SK-N-SH treated with all-trans-retinoic acid at 6 μM for 48 hours (cell line): ENCODE results near the gene SLC35E3.

Experiments used
- ATAC-seq: fragments of 200-7000 bp; cut with Tn5 transposase; 3 replicates; pipeline ENCODE4 v1.9.1; 2020; ENCODE audit warnings: mild to moderate bottlenecking, moderate library complexity
- ARNTL ChIP-seq: fragments of 450-650 bp; formaldehyde crosslinking; IDR thresholded peaks from 2 replicates; pipeline ENCODE4 v1.5.0; 2020; ENCODE audit warnings: low read depth, mild to moderate bottlenecking, moderate library complexity, borderline replicate concordance
- BACH2 ChIP-seq: fragments of 250-450 bp; sonication (Bioruptor Pico); IDR thresholded peaks from 2 replicates; pipeline ENCODE4 v1.9.0; 2021; ENCODE audit warnings: mild to moderate bottlenecking, borderline replicate concordance
- CREB5 ChIP-seq: fragments of 250-450 bp; sonication (Bioruptor Pico); IDR thresholded peaks from 2 replicates; pipeline ENCODE4 v1.5.1; 2020; ENCODE audit warnings: low read depth, mild to moderate bottlenecking, moderate library complexity
- CSDC2 ChIP-seq: fragments of 250-450 bp; sonication (Bioruptor Pico); IDR thresholded peaks from 2 replicates; pipeline ENCODE4 v1.5.0; 2020; ENCODE audit warnings: mild to moderate bottlenecking, moderate library complexity
- ESRRG ChIP-seq: fragments of 250-450 bp; sonication (Bioruptor Pico); IDR thresholded peaks from 2 replicates; pipeline ENCODE4 v1.6.1; 2021; ENCODE audit warnings: mild to moderate bottlenecking
- GLIS3 ChIP-seq: fragments of 250-450 bp; sonication (Bioruptor Pico); IDR thresholded peaks from 2 replicates; pipeline ENCODE4 v1.5.0; 2020; ENCODE audit warnings: mild to moderate bottlenecking, moderate library complexity
- ISL1 ChIP-seq: fragments of 250-450 bp; sonication (Bioruptor Pico); IDR thresholded peaks from 2 replicates; pipeline ENCODE4 v2.1.2; 2022; ENCODE audit warnings: mild to moderate bottlenecking, moderate library complexity
- OSR1 ChIP-seq: fragments of 250-450 bp; sonication (Bioruptor Pico); IDR thresholded peaks from 2 replicates; pipeline ENCODE4 v1.8.0; 2022; ENCODE audit warnings: moderate library complexity, mild to moderate bottlenecking, inconsistent platforms
- PATZ1 ChIP-seq: fragments of 250-450 bp; sonication (Bioruptor Pico); IDR thresholded peaks from 2 replicates; pipeline ENCODE4 v1.8.0; 2020; ENCODE audit warnings: mild to moderate bottlenecking, moderate library complexity, borderline replicate concordance
- PPARA ChIP-seq: fragments of 250-450 bp; sonication (Bioruptor Pico); IDR thresholded peaks from 2 replicates; pipeline ENCODE4 v1.5.0; 2020; ENCODE audit warnings: mild to moderate bottlenecking, borderline replicate concordance
- RARB ChIP-seq: fragments of 250-450 bp; sonication (Bioruptor Pico); IDR thresholded peaks from 2 replicates; pipeline ENCODE4 v1.8.0; 2021; ENCODE audit warnings: mild to moderate bottlenecking, moderate library complexity
- SNAI2 ChIP-seq: fragments of 250-450 bp; sonication (Bioruptor Pico); IDR thresholded peaks from 2 replicates; pipeline ENCODE4 v1.5.0; 2020; ENCODE audit warnings: mild to moderate bottlenecking, moderate library complexity
- TCF4 ChIP-seq: fragments of 250-450 bp; sonication (Bioruptor Pico); IDR thresholded peaks from 2 replicates; pipeline ENCODE4 v1.8.0; 2021; ENCODE audit warnings: mild to moderate bottlenecking, moderate library complexity, borderline replicate concordance
- TOX ChIP-seq: fragments of 250-450 bp; sonication (Bioruptor Pico); IDR thresholded peaks from 2 replicates; pipeline ENCODE4 v1.8.0; 2021; ENCODE audit warnings: mild to moderate bottlenecking, moderate library complexity, borderline replicate concordance
- ZC3H10 ChIP-seq: fragments of 250-450 bp; sonication (Bioruptor Pico); IDR thresholded peaks from 2 replicates; pipeline ENCODE4 v1.5.1; 2021; ENCODE audit warnings: mild to moderate bottlenecking, moderate library complexity
- ZFP3 ChIP-seq: fragments of 250-450 bp; sonication (Bioruptor Pico); IDR thresholded peaks from 2 replicates; pipeline ENCODE4 v1.5.0; 2020; ENCODE audit warnings: mild to moderate bottlenecking, moderate library complexity
- ZFP30 ChIP-seq: fragments of 450-650 bp; formaldehyde crosslinking; IDR thresholded peaks from 2 replicates; pipeline ENCODE4 v1.5.0; 2022; ENCODE audit warnings: mild to moderate bottlenecking, moderate library complexity
- ZNF565 ChIP-seq: fragments of 450-650 bp; formaldehyde crosslinking; conservative IDR thresholded peaks from 2 replicates; pipeline ENCODE4 v1.5.0; 2020; ENCODE audit warnings: low read depth, mild to moderate bottlenecking, moderate library complexity
- ZNF70 ChIP-seq: fragments of 450-650 bp; formaldehyde crosslinking; IDR thresholded peaks from 2 replicates; pipeline ENCODE4 v1.5.0; 2020; ENCODE audit warnings: mild to moderate bottlenecking, moderate library complexity
- ZNF8 ChIP-seq: fragments of 450-650 bp; formaldehyde crosslinking; IDR thresholded peaks from 2 replicates; pipeline ENCODE4 v1.5.0; 2020; ENCODE audit warnings: mild to moderate bottlenecking, moderate library complexity
- TF ChIP-seq, protein P1 (sequence below): fragments of 250-450 bp; sonication (Bioruptor Pico); IDR thresholded peaks from 2 replicates; pipeline ENCODE4 v1.5.1; 2021; ENCODE audit warnings: mild to moderate bottlenecking, moderate library complexity
- TF ChIP-seq, protein P2 (sequence below): fragments of 250-450 bp; sonication (Bioruptor Pico); IDR thresholded peaks from 2 replicates; pipeline ENCODE4 v1.8.0; 2021; ENCODE audit warnings: low read depth, mild to moderate bottlenecking, moderate library complexity, borderline replicate concordance
- TF ChIP-seq, protein P3 (sequence below): fragments of 250-450 bp; sonication (Bioruptor Pico); IDR thresholded peaks from 2 replicates; pipeline ENCODE4 v1.5.0; 2020; ENCODE audit warnings: mild to moderate bottlenecking, moderate library complexity

SLC35E3 gene

DNA sequence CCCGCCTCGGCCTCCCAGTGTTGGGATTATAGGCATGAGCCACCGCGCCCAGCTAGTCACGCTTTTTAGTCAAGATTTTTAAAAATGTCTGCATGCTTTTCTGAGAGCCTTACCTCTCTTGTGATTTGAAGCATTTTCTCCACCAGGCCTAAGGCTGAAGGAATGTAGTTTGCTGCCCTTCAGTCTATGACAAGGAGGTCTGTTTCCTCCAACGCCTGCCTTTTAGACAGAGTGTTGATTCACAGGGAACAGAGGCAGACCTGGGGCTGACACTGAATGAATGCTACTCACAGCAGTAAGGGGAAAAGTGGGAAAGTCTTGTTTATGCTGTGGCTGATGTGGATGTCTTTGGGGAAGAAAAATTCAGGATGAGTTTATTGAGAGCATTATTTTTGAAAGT lies 34.8 kb downstream of the SLC35E3 start:
- TF ChIP-seq, protein P1, sequence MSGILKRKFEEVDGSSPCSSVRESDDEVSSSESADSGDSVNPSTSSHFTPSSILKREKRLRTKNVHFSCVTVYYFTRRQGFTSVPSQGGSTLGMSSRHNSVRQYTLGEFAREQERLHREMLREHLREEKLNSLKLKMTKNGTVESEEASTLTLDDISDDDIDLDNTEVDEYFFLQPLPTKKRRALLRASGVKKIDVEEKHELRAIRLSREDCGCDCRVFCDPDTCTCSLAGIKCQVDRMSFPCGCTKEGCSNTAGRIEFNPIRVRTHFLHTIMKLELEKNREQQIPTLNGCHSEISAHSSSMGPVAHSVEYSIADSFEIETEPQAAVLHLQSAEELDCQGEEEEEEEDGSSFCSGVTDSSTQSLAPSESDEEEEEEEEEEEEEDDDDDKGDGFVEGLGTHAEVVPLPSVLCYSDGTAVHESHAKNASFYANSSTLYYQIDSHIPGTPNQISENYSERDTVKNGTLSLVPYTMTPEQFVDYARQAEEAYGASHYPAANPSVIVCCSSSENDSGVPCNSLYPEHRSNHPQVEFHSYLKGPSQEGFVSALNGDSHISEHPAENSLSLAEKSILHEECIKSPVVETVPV = no peak
- TF ChIP-seq ISL1 (CRISPR knock-in tag) (no peak), ESRRG (CRISPR knock-in tag) (no peak), OSR1 (CRISPR knock-in tag) (no peak), PATZ1 (no peak), BACH2 (CRISPR knock-in tag) (no peak), RARB (CRISPR knock-in tag) (no peak), TOX (CRISPR knock-in tag) (no peak), ZFP3 (CRISPR knock-in tag) (no peak), ZFP30 (CRISPR knock-in tag) (no peak), ZNF70 (CRISPR knock-in tag) (no peak), PPARA (CRISPR knock-in tag) (no peak), CSDC2 (CRISPR knock-in tag) (no peak), ZC3H10 (CRISPR knock-in tag) (no peak)
- TF ChIP-seq, protein P2, sequence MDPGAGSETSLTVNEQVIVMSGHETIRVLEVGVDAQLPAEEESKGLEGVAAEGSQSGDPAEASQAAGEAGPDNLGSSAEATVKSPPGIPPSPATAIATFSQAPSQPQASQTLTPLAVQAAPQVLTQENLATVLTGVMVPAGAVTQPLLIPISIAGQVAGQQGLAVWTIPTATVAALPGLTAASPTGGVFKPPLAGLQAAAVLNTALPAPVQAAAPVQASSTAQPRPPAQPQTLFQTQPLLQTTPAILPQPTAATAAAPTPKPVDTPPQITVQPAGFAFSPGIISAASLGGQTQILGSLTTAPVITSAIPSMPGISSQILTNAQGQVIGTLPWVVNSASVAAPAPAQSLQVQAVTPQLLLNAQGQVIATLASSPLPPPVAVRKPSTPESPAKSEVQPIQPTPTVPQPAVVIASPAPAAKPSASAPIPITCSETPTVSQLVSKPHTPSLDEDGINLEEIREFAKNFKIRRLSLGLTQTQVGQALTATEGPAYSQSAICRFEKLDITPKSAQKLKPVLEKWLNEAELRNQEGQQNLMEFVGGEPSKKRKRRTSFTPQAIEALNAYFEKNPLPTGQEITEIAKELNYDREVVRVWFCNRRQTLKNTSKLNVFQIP (CRISPR knock-in tag) = no peak
- TF ChIP-seq, protein P3, sequence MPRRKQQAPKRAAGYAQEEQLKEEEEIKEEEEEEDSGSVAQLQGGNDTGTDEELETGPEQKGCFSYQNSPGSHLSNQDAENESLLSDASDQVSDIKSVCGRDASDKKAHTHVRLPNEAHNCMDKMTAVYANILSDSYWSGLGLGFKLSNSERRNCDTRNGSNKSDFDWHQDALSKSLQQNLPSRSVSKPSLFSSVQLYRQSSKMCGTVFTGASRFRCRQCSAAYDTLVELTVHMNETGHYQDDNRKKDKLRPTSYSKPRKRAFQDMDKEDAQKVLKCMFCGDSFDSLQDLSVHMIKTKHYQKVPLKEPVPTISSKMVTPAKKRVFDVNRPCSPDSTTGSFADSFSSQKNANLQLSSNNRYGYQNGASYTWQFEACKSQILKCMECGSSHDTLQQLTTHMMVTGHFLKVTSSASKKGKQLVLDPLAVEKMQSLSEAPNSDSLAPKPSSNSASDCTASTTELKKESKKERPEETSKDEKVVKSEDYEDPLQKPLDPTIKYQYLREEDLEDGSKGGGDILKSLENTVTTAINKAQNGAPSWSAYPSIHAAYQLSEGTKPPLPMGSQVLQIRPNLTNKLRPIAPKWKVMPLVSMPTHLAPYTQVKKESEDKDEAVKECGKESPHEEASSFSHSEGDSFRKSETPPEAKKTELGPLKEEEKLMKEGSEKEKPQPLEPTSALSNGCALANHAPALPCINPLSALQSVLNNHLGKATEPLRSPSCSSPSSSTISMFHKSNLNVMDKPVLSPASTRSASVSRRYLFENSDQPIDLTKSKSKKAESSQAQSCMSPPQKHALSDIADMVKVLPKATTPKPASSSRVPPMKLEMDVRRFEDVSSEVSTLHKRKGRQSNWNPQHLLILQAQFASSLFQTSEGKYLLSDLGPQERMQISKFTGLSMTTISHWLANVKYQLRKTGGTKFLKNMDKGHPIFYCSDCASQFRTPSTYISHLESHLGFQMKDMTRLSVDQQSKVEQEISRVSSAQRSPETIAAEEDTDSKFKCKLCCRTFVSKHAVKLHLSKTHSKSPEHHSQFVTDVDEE (CRISPR knock-in tag) = no peak
- no peak for ATAC-seq

DNA sequence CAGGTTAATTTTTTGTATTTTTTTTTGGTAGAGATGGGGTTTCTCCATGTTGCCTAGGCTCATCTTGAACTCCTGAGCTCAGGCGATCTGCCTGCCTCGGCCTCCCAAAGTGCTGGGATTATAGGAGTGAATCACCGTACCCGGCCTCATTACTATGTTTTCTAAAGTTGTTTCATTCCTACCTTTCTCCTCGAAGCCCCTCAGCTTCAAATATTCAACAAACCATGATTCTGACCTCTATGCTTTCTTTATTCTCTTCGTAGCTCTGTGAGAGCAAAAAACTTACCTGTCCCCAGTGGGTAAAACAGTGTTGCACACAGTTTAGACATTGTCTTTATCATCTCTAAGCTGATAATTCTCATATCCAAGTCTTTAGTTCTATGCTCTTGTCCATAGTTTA lies 35.8 kb downstream of the SLC35E3 start:
- no peak for ATAC-seq
- TF ChIP-seq CSDC2 (CRISPR knock-in tag) = no peak
- TF ChIP-seq ZFP3 (CRISPR knock-in tag) = no peak
- no peak for TF ChIP-seq OSR1 (CRISPR knock-in tag)
- TF ChIP-seq RARB (CRISPR knock-in tag) = no peak
- TF ChIP-seq BACH2 (CRISPR knock-in tag) = no peak
- TF ChIP-seq, protein P1 = no peak
- TF ChIP-seq, protein P3 (CRISPR knock-in tag) = no peak
- no peak for TF ChIP-seq ARNTL
- no peak for TF ChIP-seq PPARA (CRISPR knock-in tag)
- no peak for TF ChIP-seq GLIS3 (CRISPR knock-in tag)
- TF ChIP-seq TCF4 (CRISPR knock-in tag) = no peak
- no peak for TF ChIP-seq TOX (CRISPR knock-in tag)
- TF ChIP-seq SNAI2 (CRISPR knock-in tag) = no peak
- no peak for TF ChIP-seq ZNF70 (CRISPR knock-in tag)
- TF ChIP-seq ZNF8 (CRISPR knock-in tag) = no peak
- TF ChIP-seq PATZ1 = no peak
- no peak for TF ChIP-seq ESRRG (CRISPR knock-in tag)
- no peak for TF ChIP-seq ISL1 (CRISPR knock-in tag)
- TF ChIP-seq ZNF565 (CRISPR knock-in tag) = no peak
- TF ChIP-seq CREB5 = no peak
